H9 (cell line): ENCODE results near the gene MYBBP1A. TPM values are rescaled to one million over a fixed set of nuclear protein-coding genes. Genes with fewer than 3 reads are reported as not detected.

Experiments
- DNase-seq: peaks from one replicate; pipeline ENCODE4 v3.0.0-alpha.2; 2017
- H2AFZ ChIP-seq: one replicate; pipeline ENCODE4 v1.6.1; 2013; ENCODE audit warnings: mild to moderate bottlenecking, low read length, control low read depth, moderate library complexity
- H2AK5ac ChIP-seq: 2 replicates; pipeline ENCODE4 v1.6.1; 2013; ENCODE audit warnings: low read length, control low read depth, mixed read lengths; ENCODE audit not compliant: insufficient read length
- H2BK120ac ChIP-seq: one replicate; pipeline ENCODE4 v1.6.1; 2013; ENCODE audit warnings: low read depth, mild to moderate bottlenecking, low read length, control low read depth, inconsistent platforms; ENCODE audit not compliant: poor library complexity, severe bottlenecking
- H2BK12ac ChIP-seq: 2 replicates; pipeline ENCODE4 v1.6.1; 2013; ENCODE audit warnings: low read length, control low read depth, mixed read lengths, low read depth; ENCODE audit not compliant: insufficient read length
- H2BK15ac ChIP-seq: 2 replicates; pipeline ENCODE4 v1.6.1; 2013; ENCODE audit warnings: low read depth, low read length, control low read depth
- H2BK20ac ChIP-seq: one replicate; pipeline ENCODE4 v1.6.1; 2013; ENCODE audit warnings: low read depth, mild to moderate bottlenecking, low read length, control low read depth, inconsistent platforms; ENCODE audit not compliant: poor library complexity, severe bottlenecking
- H2BK5ac ChIP-seq: 2 replicates; pipeline ENCODE4 v1.6.1; 2013; ENCODE audit warnings: low read length, control low read depth, mixed read lengths; ENCODE audit not compliant: insufficient read length
- H3K14ac ChIP-seq: 2 replicates; pipeline ENCODE4 v1.6.1; 2013; ENCODE audit warnings: low read length, control low read depth; ENCODE audit not compliant: insufficient read depth
- H3K18ac ChIP-seq: 2 replicates; pipeline ENCODE4 v1.6.1; 2013; ENCODE audit warnings: low read depth, mild to moderate bottlenecking, mixed read lengths, low read length, control low read depth; ENCODE audit not compliant: insufficient read length
- H3K23ac ChIP-seq: 2 replicates; pipeline ENCODE4 v1.6.1; 2013; ENCODE audit warnings: low read length, control low read depth, mixed read lengths, low read depth; ENCODE audit not compliant: insufficient read length
- H3K23me2 ChIP-seq: 2 replicates; pipeline ENCODE4 v1.6.1; 2013; ENCODE audit warnings: low read depth, mild to moderate bottlenecking, mixed read lengths, low read length, control low read depth; ENCODE audit not compliant: insufficient read length, poor library complexity, severe bottlenecking
- H3K27ac ChIP-seq: 2 replicates; pipeline ENCODE4 v1.5.1; 2013; ENCODE audit warnings: low read length, control low read depth, mixed read lengths, low read depth; ENCODE audit not compliant: insufficient read length
- H3K27me3 ChIP-seq: 2 replicates; pipeline ENCODE4 v1.6.1; 2013; ENCODE audit warnings: low read length, control low read depth, inconsistent platforms; ENCODE audit not compliant: insufficient read depth
- H3K4ac ChIP-seq: 2 replicates; pipeline ENCODE4 v1.6.1; 2013; ENCODE audit warnings: low read depth, mild to moderate bottlenecking, control low read depth, inconsistent platforms, low read length, moderate library complexity
- H3K4me1 ChIP-seq: 2 replicates; pipeline ENCODE4 v1.6.1; 2013; ENCODE audit warnings: low read length, control low read depth, inconsistent platforms; ENCODE audit not compliant: insufficient read depth
- H3K4me2 ChIP-seq: 2 replicates; pipeline ENCODE4 v1.6.1; 2013; ENCODE audit warnings: low read length, control low read depth, mixed read lengths; ENCODE audit not compliant: insufficient read length, insufficient read depth
- H3K56ac ChIP-seq: 2 replicates; pipeline ENCODE4 v1.6.1; 2013; ENCODE audit warnings: low read depth, mild to moderate bottlenecking, mixed read lengths, low read length, control low read depth; ENCODE audit not compliant: insufficient read length
- H3K79me1 ChIP-seq: 2 replicates; pipeline ENCODE4 v1.6.1; 2013; ENCODE audit warnings: low read depth, mild to moderate bottlenecking, moderate library complexity, low read length, control low read depth, inconsistent platforms; ENCODE audit not compliant: insufficient read depth, poor library complexity, severe bottlenecking
- H3K79me2 ChIP-seq: 2 replicates; pipeline ENCODE4 v1.6.1; 2013; ENCODE audit warnings: low read length, control low read depth, inconsistent platforms; ENCODE audit not compliant: insufficient read depth
- H3K9ac ChIP-seq: 2 replicates; pipeline ENCODE4 v1.6.1; 2013; ENCODE audit warnings: low read length, control low read depth, mixed read lengths; ENCODE audit not compliant: insufficient read length; ENCODE audit errors: extremely low read depth
- H3K9me3 ChIP-seq: one replicate; pipeline ENCODE4 v1.6.1; 2013; ENCODE audit warnings: low read depth, low read length, inconsistent platforms; ENCODE audit not compliant: control insufficient read depth
- H3T11ph ChIP-seq: one replicate; pipeline ENCODE4 v1.6.1; 2013; ENCODE audit warnings: mild to moderate bottlenecking, low read length, control low read depth, inconsistent platforms
- H4K20me1 ChIP-seq: one replicate; pipeline ENCODE4 v1.6.1; 2013; ENCODE audit not compliant: control insufficient read depth, insufficient read length, insufficient read depth
- H4K5ac ChIP-seq: 2 replicates; pipeline ENCODE4 v1.6.1; 2013; ENCODE audit warnings: low read depth, mild to moderate bottlenecking, mixed read lengths, low read length, control low read depth; ENCODE audit not compliant: insufficient read length
- H4K8ac ChIP-seq: replicated peaks from 2 replicates; pipeline ENCODE4 v1.6.1; 2013; ENCODE audit warnings: low read length, control low read depth, mixed read lengths, low read depth; ENCODE audit not compliant: insufficient read length
- H4K91ac ChIP-seq: 2 replicates; pipeline ENCODE4 v1.6.1; 2013; ENCODE audit warnings: low read depth, mild to moderate bottlenecking, moderate library complexity, mixed read lengths, low read length, control low read depth; ENCODE audit not compliant: insufficient read length
- H3K27ac Mint-ChIP-seq, 3 experiments: 2 replicates in 2 of 3; 3 replicates in 1 of 3; pipeline ENCODE4 v1.8.0; 2020 to 2021; ENCODE audit warnings: mixed read lengths in 3 of 3, mild to moderate bottlenecking in 1 of 3, moderate library complexity in 1 of 3
- H3K27me3 Mint-ChIP-seq: 2 replicates; pipeline ENCODE4 v1.8.0; 2021; ENCODE audit warnings: low read depth, mild to moderate bottlenecking, moderate library complexity, mixed read lengths
- H3K36me3 Mint-ChIP-seq, 3 experiments: 2 replicates in 2 of 3; 3 replicates in 1 of 3; pipeline ENCODE4 v1.8.0; 2020 to 2021; ENCODE audit warnings: low read depth in 3 of 3, mixed read lengths in 3 of 3; ENCODE audit not compliant: insufficient read depth in 1 of 3
- H3K4me1 Mint-ChIP-seq, 2 experiments: 2 replicates each; pipeline ENCODE4 v1.8.0; 2020; ENCODE audit warnings: mixed read lengths in 2 of 2
- H3K4me3 Mint-ChIP-seq, 2 experiments: 2 replicates in 1 of 2; 3 replicates in 1 of 2; pipeline ENCODE4 v1.8.0; 2020 to 2021; ENCODE audit warnings: mild to moderate bottlenecking in 2 of 2, mixed read lengths in 2 of 2, moderate library complexity in 1 of 2
- H3K9me3 Mint-ChIP-seq, 2 experiments: 2 replicates in 1 of 2; 3 replicates in 1 of 2; pipeline ENCODE4 v1.8.0; 2020; ENCODE audit warnings: mild to moderate bottlenecking in 2 of 2, mixed read lengths in 2 of 2, moderate library complexity in 1 of 2
- CTCF ChIP-seq: fragments of 200-600 bp; sonication (generic); conservative IDR thresholded peaks from 3 replicates; pipeline ENCODE4 v1.8.0; 2021; ENCODE audit warnings: antibody characterized with exemption, mild to moderate bottlenecking
- WGBS: extraction: QIAGEN DNeasy Blood & Tissue Kit; methylation state at CpG from one replicate; pipeline ENCODE4 v1.1.7; 2013; ENCODE audit warnings: missing lambda C conversion rate, low lambda C conversion rate, mixed read lengths; ENCODE audit not compliant: insufficient read length; ENCODE audit errors: extremely low coverage; 5-methylcytosine and 5-hydroxymethylcytosine counted together
- total RNA-seq: library from RNA; stranded (reverse); gene quantifications from 2 replicates; pipeline ENCODE4 v1.2.1, GENCODE V29; 2021

Gene MYBBP1A
- total RNA-seq, 1 experiment from 2014 or later: 181 TPM

GRCh38 chr17:4565209-4566141 lies 10.3 kb upstream of the MYBBP1A start:
- Histone ChIP-seq H2AFZ (no peak overlapping the region), H3K9me3 (no peaks in the 10 kb centered on the region), H3K9ac (no peak overlapping the region), H4K8ac (no peak overlapping the region), H2BK15ac (no peak overlapping the region), H3K4ac (no peak overlapping the region), H2BK20ac (no peak overlapping the region), H3K4me1 (no peaks in the 10 kb centered on the region), H2BK12ac (no peak overlapping the region), H4K91ac (no peak overlapping the region), H3T11ph (no peak overlapping the region), H3K23me2 (no peaks in the 10 kb centered on the region), H2BK5ac (no peak overlapping the region), H3K4me2 (peak overlapping the region; percentile 2), H4K5ac (no peak overlapping the region), H4K20me1 (no peaks in the 10 kb centered on the region), H3K56ac (no peak overlapping the region), H3K27me3 (no peaks in the 10 kb centered on the region), H3K27ac (no peak overlapping the region), H3K23ac (no peak overlapping the region), H3K18ac (no peak overlapping the region), H3K79me1 (no peaks in the 10 kb centered on the region), H2BK120ac (no peak overlapping the region), H2AK5ac (no peak overlapping the region), H3K14ac (no peak overlapping the region), H3K79me2 (no peaks in the 10 kb centered on the region)
- Mint-ChIP-seq H3K9me3 (no peaks in the 10 kb centered on the region; a peak in 1 of 5 replicates), H3K4me1 (peaks cover 39 to 42% of the 10 kb centered on the region in 2 experiments), H3K36me3 (no peaks in the 10 kb centered on the region), H3K4me3 (no peak overlapping the region), H3K27ac (peak overlapping the region in 1 of 3 experiments; percentile 49; a peak in 1 of 7 replicates), H3K27me3 (peaks cover 17% of the 10 kb centered on the region)
- peak; percentile 88 for TF ChIP-seq CTCF
- WGBS: no CpG with 5 or more reads among the region's 16 CpGs
- DNase-seq: peak; percentile 89
